OCI-LY7 (cell line): ENCODE results near the gene PLCB3. TPM values are rescaled to one million over a fixed set of nuclear protein-coding genes. Genes with fewer than 3 reads are reported as not detected.

ENCODE experiments used
- BruUV-seq: library from RNA; stranded (reverse); fragments of 400-500 nt; replicated peaks from 2 replicates; lab custom pipeline; 2021; lab: Mats Ljungman, UMichigan
- CTCF ChIA-PET: fragments of 300-600 bp; sonication (Branson Sonifier 250); formaldehyde crosslinking; loops from one replicate; lab custom pipeline; 2022; ENCODE audit warnings: antibody characterized with exemption; ENCODE audit not compliant: unreplicated experiment; lab: Charles Lee
- POLR2A ChIA-PET: fragments of 300-600 bp; sonication (Branson Sonifier 250); formaldehyde crosslinking; loops from one replicate; lab custom pipeline; 2022; ENCODE audit warnings: antibody characterized with exemption; lab: Charles Lee
- DNase-seq: peaks from one replicate; pipeline ENCODE4 v3.0.0-alpha.2; 2015; ENCODE audit warnings: low spot score
- H2AFZ ChIP-seq: fragments of 200-600 bp; sonication (generic), shearing (Covaris generic); 2 replicates; pipeline ENCODE4 v1.6.1; 2014; ENCODE audit warnings: mild to moderate bottlenecking, antibody characterized with exemption, low read length, moderate library complexity
- H3K27ac ChIP-seq: fragments of 200-600 bp; sonication (generic); 2 replicates; pipeline ENCODE4 v1.5.1; 2014; ENCODE audit warnings: mixed run types, low read depth, mild to moderate bottlenecking, moderate library complexity, low read length, inconsistent platforms; ENCODE audit not compliant: poor library complexity, severe bottlenecking
- H3K36me3 ChIP-seq: fragments of 200-600 bp; sonication (generic); 2 replicates; pipeline ENCODE4 v1.6.1; 2014; ENCODE audit warnings: mild to moderate bottlenecking, antibody characterized with exemption, low read length, moderate library complexity, mixed read lengths; ENCODE audit not compliant: insufficient read depth
- H3K4me1 ChIP-seq: fragments of 200-600 bp; sonication (generic); 2 replicates; pipeline ENCODE4 v1.5.1; 2014; ENCODE audit warnings: mild to moderate bottlenecking, low read length; ENCODE audit not compliant: insufficient read depth, poor library complexity, severe bottlenecking
- H3K4me2 ChIP-seq: fragments of 200-600 bp; sonication (generic); 2 replicates; pipeline ENCODE4 v1.6.1; 2014; ENCODE audit warnings: mild to moderate bottlenecking, low read length
- H3K4me3 ChIP-seq: fragments of 200-600 bp; sonication (generic); 2 replicates; pipeline ENCODE4 v1.5.1; 2014; ENCODE audit warnings: mild to moderate bottlenecking, low read depth, low read length; ENCODE audit not compliant: poor library complexity, severe bottlenecking
- H3K79me2 ChIP-seq: fragments of 200-600 bp; sonication (generic); 2 replicates; pipeline ENCODE4 v1.6.1; 2016; ENCODE audit warnings: low read depth, mild to moderate bottlenecking, low read length, moderate library complexity, mixed read lengths; ENCODE audit not compliant: insufficient read depth
- H3K9me2 ChIP-seq: fragments of 200-600 bp; sonication (generic); 2 replicates; pipeline ENCODE4 v1.6.1; 2016; ENCODE audit warnings: mild to moderate bottlenecking, low read length, mixed read lengths; ENCODE audit not compliant: insufficient read depth
- H3K9me3 ChIP-seq: fragments of 200-600 bp; sonication (generic); 2 replicates; pipeline ENCODE4 v1.6.1; 2014; ENCODE audit warnings: mild to moderate bottlenecking, mixed run types, low read length, mixed read lengths
- H4K20me1 ChIP-seq: fragments of 200-600 bp; sonication (generic); 2 replicates; pipeline ENCODE4 v1.6.1; 2014; ENCODE audit warnings: mild to moderate bottlenecking, antibody characterized with exemption, low read length, moderate library complexity, mixed read lengths; ENCODE audit not compliant: insufficient read depth
- EZH2phosphoT487 ChIP-seq: fragments of 200-600 bp; sonication (generic); IDR thresholded peaks from 2 replicates; pipeline ENCODE4 v1.6.1; 2018; ENCODE audit warnings: low read depth, borderline replicate concordance, mild to moderate bottlenecking, mixed run types, antibody characterized with exemption, low read length, moderate library complexity, mixed read lengths
- intact Hi-C: fragments of 100-400 bp; cut with micrococcal nuclease; formaldehyde crosslinking; loops from one replicate; pipeline ENCODE4 v1.10.0; 2022; ENCODE audit not compliant: unreplicated experiment
- total RNA-seq, 2 experiments: library from RNA; depleted of rRNA in 1 of 2; stranded (reverse); fragments of >200 nt in 1 of 2; shearing (Covaris generic) in 1 of 2; gene quantifications; 2 replicates each; pipeline ENCODE4 v1.2.3, GENCODE V29; 2014 to 2022
- TF ChIP-seq, protein P1 (sequence below): fragments of 200-600 bp; sonication (generic); conservative IDR thresholded peaks from 2 replicates; pipeline ENCODE4 v1.5.1; 2014; ENCODE audit warnings: mild to moderate bottlenecking, antibody characterized with exemption, low read length, moderate library complexity, mixed read lengths

Gene PLCB3
- total RNA-seq, 2 experiments from 2014 or later, result 7.6 to 10.3 TPM

GRCh38 chr11:64210301-64211020 is 40.9 kb upstream of the PLCB3 start:
- H3K79me2 ChIP-seq, result peaks cover 17% of the 10 kb centered on the region; the same call in 1 of the 2 replicates
- TF ChIP-seq, protein P1, sequence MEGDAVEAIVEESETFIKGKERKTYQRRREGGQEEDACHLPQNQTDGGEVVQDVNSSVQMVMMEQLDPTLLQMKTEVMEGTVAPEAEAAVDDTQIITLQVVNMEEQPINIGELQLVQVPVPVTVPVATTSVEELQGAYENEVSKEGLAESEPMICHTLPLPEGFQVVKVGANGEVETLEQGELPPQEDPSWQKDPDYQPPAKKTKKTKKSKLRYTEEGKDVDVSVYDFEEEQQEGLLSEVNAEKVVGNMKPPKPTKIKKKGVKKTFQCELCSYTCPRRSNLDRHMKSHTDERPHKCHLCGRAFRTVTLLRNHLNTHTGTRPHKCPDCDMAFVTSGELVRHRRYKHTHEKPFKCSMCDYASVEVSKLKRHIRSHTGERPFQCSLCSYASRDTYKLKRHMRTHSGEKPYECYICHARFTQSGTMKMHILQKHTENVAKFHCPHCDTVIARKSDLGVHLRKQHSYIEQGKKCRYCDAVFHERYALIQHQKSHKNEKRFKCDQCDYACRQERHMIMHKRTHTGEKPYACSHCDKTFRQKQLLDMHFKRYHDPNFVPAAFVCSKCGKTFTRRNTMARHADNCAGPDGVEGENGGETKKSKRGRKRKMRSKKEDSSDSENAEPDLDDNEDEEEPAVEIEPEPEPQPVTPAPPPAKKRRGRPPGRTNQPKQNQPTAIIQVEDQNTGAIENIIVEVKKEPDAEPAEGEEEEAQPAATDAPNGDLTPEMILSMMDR, result no peak
- no peak for TF ChIP-seq EZH2phosphoT487
- intact Hi-C loops, result no loop called here
- DNase-seq, result no peak
- no peaks in the 10 kb centered on the region for H3K9me3 ChIP-seq
- no peaks in the 10 kb centered on the region for H4K20me1 ChIP-seq
- H3K4me2 ChIP-seq, result no peak overlapping the region
- peaks cover 83% of the 10 kb centered on the region for H3K36me3 ChIP-seq
- ChIA-PET CTCF (interaction anchor here (0.6 kb wide), 1 partner anchor 91 kb away, joined by 6 read pairs; no protein-coding TSS in a partner anchor), POLR2A (no interaction called here)
- no peak overlapping the region for H3K4me3 ChIP-seq
- H3K27ac ChIP-seq, result no peak overlapping the region
- H3K9me2 ChIP-seq, result no peaks in the 10 kb centered on the region
- BruUV-seq, result no TSS peak
- H2AFZ ChIP-seq, result no peak overlapping the region
- H3K4me1 ChIP-seq, result peaks cover 25% of the 10 kb centered on the region

- Histone ChIP-seq H3K9me3 (no peaks in the 10 kb centered on the region), H4K20me1 (no peaks in the 10 kb centered on the region), H3K9me2 (no peaks in the 10 kb centered on the region), H3K4me3 (no peak overlapping the region), H2AFZ (no peak overlapping the region), H3K79me2 (peaks cover 13% of the 10 kb centered on the region; the same call in 1 of the 2 replicates), H3K36me3 (peaks cover 83% of the 10 kb centered on the region), H3K4me1 (peaks cover 16% of the 10 kb centered on the region), H3K27ac (no peak overlapping the region), H3K4me2 (no peak overlapping the region)
- DNase-seq, result no peak
- TF ChIP-seq, protein P1, result no peak
- TF ChIP-seq EZH2phosphoT487, result no peak
- no TSS peak for BruUV-seq
- intact Hi-C loops, result no loop called here
- POLR2A ChIA-PET, result no interaction called here
- CTCF ChIA-PET, result interaction anchor here (0.6 kb wide), 1 partner anchor 90 kb away, joined by 6 read pairs; no protein-coding TSS in a partner anchor
These were observed 40.0 kb upstream of the PLCB3 start for GRCh38 chr11:64211181-64211872.
